Epithelial cell of proximal tubule (primary cell): ENCODE data around the gene TBC1D4. TPM values are rescaled to one million over a fixed set of nuclear protein-coding genes. Genes with fewer than 3 reads are reported as not detected.

Experiments used
- DNase-seq: peaks from one replicate; pipeline ENCODE4 v3.0.0-alpha.2; 2011; ENCODE audit warnings: low read depth
- H3K4me3 ChIP-seq: 2 replicates; pipeline ENCODE4 v1.5.1; 2011; ENCODE audit warnings: low read depth, mild to moderate bottlenecking, low read length
- total RNA-seq: library from RNA; depleted of rRNA; stranded (reverse); fragments of >200 nt; gene quantifications from 2 replicates; pipeline ENCODE4 v1.2.3, GENCODE V29; 2015
- TF ChIP-seq, protein P1 (sequence below): conservative IDR thresholded peaks from 2 replicates; pipeline ENCODE4 v1.5.1; 2012; ENCODE audit warnings: low read depth, mild to moderate bottlenecking, low read length

TBC1D4 gene
- total RNA-seq, 1 donor from 2014 or later, result 20.9 TPM

DNA sequence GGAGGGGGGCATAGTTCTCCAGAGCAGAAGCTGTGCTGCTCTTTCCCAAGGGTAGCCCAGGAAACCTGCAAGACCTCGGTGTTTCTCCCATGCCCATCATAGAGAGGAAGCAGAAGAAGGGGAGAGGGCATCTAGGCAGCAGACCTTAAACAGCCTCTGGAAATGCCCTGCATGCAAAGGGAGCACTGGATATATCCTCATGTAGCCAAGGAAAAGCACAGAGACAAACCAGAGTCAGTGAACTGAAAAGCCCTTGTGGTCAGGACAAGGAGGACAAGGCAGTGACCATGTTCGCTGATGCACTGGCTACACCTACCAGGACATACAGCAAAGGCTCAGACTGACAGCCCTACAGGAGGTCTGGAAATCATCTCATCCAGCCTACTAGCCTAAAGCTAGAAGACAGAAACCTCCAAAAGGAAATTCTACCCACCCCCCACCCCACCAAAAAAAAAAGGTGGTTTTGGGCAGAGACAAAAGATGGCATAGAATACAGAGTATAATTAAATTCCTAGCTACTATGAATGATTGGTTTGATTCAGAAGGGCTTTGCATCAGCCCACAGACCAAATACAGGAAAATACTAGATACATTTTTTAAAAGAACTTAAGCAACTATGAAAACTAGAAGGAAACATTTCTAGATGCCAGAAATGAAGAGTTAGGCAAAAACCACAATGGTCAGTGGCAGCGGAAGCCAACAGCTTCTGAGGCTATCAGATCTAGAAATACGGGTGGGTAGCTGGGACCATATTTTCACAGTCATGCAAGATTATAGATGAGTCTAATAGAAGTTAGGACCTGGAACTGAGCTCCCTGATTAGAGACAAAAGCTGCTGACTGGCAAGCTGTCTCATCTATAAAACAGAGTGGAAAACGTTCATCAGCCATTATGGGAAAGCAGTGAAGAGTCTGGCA lies 4.4 kb upstream of the TBC1D4 start:
- no peak overlapping the region for H3K4me3 ChIP-seq
- TF ChIP-seq, protein P1, sequence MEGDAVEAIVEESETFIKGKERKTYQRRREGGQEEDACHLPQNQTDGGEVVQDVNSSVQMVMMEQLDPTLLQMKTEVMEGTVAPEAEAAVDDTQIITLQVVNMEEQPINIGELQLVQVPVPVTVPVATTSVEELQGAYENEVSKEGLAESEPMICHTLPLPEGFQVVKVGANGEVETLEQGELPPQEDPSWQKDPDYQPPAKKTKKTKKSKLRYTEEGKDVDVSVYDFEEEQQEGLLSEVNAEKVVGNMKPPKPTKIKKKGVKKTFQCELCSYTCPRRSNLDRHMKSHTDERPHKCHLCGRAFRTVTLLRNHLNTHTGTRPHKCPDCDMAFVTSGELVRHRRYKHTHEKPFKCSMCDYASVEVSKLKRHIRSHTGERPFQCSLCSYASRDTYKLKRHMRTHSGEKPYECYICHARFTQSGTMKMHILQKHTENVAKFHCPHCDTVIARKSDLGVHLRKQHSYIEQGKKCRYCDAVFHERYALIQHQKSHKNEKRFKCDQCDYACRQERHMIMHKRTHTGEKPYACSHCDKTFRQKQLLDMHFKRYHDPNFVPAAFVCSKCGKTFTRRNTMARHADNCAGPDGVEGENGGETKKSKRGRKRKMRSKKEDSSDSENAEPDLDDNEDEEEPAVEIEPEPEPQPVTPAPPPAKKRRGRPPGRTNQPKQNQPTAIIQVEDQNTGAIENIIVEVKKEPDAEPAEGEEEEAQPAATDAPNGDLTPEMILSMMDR, result no peak
- no peak for DNase-seq

DNA sequence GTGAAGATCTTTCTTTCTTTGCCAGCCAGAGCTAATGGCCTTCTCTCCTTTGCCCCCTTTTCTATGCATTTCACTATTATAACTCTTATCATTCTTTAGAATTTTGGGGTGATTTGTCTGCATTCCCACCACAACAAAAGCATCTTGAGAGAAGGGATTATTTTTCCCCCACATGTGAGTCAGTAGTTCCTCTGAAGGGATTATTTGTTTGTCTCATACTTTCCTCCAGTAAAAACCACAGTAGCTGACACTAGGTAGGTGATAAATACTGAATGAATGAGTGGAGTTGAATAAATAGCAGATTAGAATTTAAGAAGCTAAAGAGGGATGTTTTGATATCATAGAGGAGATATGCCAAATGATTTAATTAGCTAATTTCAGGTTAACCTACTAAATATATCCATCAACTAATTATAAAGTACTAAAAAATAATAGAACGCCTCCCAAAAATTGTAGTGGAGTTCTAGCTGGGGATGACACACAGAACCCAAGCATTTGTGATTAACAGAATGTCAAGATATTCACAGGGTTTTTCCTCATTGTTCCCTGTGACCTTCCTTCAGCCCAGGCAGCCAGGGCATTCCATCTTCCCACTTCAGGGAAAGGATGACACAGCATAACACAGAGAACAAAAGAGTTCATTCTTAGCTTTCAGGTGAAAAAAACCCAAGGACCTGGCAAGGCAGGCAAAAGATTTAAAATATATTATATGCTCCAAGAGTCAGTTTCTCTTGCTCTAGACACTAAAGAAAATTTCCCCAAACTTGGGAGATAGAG lies 3.5 kb upstream of the TBC1D4 start:
- TF ChIP-seq, protein P1, result no peak
- no peak overlapping the region for H3K4me3 ChIP-seq
- DNase-seq, result no peak

DNA sequence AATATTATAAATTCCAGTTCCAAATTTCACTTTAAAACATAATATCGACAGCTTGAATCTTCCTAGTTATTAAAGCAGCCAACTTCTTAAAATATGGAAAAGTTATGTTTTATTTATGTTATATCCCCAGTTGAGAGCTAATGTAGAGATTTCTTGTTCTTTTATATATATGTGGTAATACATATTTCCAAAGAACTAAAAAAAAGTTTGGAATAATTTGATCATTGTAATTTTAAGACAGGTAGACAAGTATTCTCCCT lies 781 bp upstream of the TBC1D4 start:
- H3K4me3 ChIP-seq, result peak overlapping the region; percentile 77
- TF ChIP-seq, protein P1, result no peak
- no peak for DNase-seq

DNA sequence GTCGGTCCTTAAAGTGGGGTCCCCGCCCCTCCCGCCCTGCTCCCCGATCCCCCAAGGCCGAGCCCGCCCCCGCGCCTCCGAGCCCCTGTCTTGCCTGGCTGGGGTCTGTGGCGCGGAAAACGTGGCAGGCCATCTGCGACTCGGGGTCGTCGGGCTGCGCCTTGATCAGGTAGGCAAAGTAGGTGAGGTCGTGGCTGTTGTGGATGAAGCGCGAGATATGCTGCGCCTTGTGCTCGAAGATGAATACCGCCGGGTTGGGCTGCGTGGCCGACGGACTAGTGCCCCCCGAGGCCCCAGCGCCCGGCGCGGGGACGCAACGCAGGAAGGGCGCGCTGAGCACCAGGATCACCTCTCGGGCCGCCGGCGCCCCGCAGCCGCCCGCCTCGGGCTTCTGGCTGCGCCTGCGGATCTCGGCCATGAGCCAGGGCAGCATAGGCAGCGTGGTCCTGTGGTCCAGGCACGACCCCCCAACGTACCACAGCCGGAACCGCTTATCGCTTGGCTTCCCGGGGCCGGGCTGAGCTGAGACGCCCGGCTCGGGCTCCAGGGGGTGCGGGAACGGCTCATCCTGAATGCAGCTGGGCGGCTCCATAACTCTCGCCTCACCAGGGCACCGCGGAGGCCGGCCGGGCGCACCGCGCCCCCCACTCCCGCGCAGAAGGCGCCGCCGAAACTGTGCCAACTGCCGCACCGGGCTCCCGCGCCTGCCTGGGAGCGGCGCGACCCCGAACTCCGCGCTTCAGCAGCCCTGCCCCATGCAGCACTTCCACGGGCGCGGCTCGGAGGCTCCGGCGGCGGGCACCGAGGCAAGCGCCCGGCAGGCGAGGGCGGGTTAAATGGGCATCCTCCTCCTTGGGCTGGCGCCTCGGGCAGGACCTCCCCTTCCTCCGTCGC lies 546 bp downstream of the TBC1D4 start:
- TF ChIP-seq, protein P1, result no peak
- H3K4me3 ChIP-seq, result peak overlapping the region; percentile 77
- no peak for DNase-seq

DNA sequence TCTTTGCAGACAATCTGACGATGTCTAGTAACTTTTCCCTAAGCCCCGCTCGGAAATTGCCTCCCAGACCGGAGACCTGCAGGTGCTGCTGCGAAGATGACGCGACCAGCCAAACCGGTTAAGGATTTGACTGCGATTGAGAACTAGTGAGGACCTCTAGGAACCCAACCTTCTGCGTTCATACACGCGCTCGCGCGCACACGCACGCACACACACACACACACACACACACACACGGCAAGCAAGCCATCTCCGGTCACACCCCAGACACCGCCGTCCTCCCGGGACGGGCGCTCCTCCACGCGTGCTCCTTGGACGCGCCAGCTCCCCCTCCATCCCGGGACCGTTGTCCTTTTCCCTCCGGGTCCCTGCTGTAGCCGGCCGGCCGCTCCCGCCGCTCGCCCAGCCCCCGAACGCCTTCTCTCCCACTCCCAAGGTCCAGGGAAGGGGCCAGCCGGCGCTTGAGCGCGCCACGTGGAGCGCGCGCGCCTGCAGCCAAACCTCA lies 1.2 kb downstream of the TBC1D4 start:
- H3K4me3 ChIP-seq, result peak overlapping the region; percentile 77
- TF ChIP-seq, protein P1, result no peak
- DNase-seq, result no peak

DNA sequence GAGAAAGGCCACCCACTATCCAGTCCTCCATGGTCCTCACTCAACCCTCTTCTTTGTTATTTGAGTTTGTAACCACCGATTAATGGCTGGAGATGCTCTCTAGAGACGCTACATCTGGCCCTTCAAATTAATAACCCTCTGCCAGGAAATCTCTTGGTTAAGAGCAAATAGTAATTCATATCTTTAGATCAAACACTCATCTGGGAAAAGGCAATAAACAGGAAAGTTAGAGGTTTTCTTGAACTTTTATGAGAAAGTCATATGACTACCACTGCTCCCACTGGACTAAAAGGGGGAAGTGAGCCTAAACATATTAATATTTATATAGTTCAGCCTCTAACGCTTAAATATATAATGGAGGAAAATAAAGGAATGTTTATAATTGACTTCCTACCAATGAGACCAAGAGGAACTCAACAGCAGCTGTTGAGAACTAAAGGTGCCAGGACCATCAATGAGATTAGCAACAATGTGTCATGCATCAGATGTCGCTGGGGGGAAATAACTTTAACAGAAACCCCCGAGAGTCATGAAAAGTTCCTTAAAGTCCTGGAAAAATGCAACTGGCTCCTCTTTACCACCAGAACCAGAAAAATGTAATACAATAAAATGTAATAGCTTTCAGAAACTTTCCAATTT lies 2.7 kb downstream of the TBC1D4 start:
- no peak overlapping the region for H3K4me3 ChIP-seq
- DNase-seq, result no peak
- TF ChIP-seq, protein P1, result no peak
